K562 (cell line): ENCODE results near the gene SLC7A4. TPM values are rescaled to one million over a fixed set of nuclear protein-coding genes. Genes with fewer than 3 reads are reported as not detected.
A peak's percentile ranks its signal among the peaks of the same experiment; 100 is the strongest.

ENCODE experiments used
- ARID1B ChIP-seq: fragments of 450-650 bp; IDR thresholded peaks from 2 replicates; pipeline ENCODE4 v1.6.1; 2016; ENCODE audit warnings: antibody characterized with exemption, mild to moderate bottlenecking, inconsistent platforms
- CBX3 ChIP-seq, 2 experiments: IDR thresholded peaks; 1 replicate in 1 of 2; 2 replicates in 1 of 2; pipeline ENCODE4 v1.6.1; 2012; ENCODE audit warnings: inconsistent platforms in 2 of 2, low read length in 2 of 2, borderline replicate concordance in 1 of 2, control low read depth in 1 of 2
- CGGBP1 ChIP-seq: fragments of 250-450 bp; sonication (Bioruptor Pico); IDR thresholded peaks from 2 replicates; pipeline ENCODE4 v1.9.0; 2021; ENCODE audit warnings: mild to moderate bottlenecking
- GABPA ChIP-seq: fragments of 200-800 bp; sonication (Bioruptor generic); conservative IDR thresholded peaks from 2 replicates; pipeline ENCODE4 v1.6.1; 2016; ENCODE audit warnings: low read depth, missing genetic modification characterization, missing compliant biosample characterization
- HCFC1 ChIP-seq: IDR thresholded peaks from 2 replicates; pipeline ENCODE4 v1.6.1; 2012; ENCODE audit warnings: low read depth, low read length, improper control_type of control experiment
- HNRNPH1 ChIP-seq: fragments of 200-400 bp; formaldehyde crosslinking; optimal IDR thresholded peaks from 2 replicates; pipeline ENCODE3; 2017; ENCODE audit warnings: low read depth, mild to moderate bottlenecking, low read length, moderate library complexity
- HNRNPK ChIP-seq: fragments of 200-400 bp; formaldehyde crosslinking; IDR thresholded peaks from one replicate; pipeline ENCODE4 v1.6.1; 2018; ENCODE audit warnings: mild to moderate bottlenecking, low read depth, low read length; ENCODE audit not compliant: poor library complexity, severe bottlenecking
- HNRNPL ChIP-seq: fragments of 200-400 bp; formaldehyde crosslinking; IDR thresholded peaks from 2 replicates; pipeline ENCODE4 v1.6.1; 2017; ENCODE audit warnings: low read depth, mild to moderate bottlenecking, low read length
- ILK ChIP-seq: fragments of 450-650 bp; IDR thresholded peaks from 2 replicates; pipeline ENCODE4 v1.6.1; 2016; ENCODE audit warnings: missing genetic modification characterization, low read depth, mild to moderate bottlenecking, missing compliant biosample characterization, moderate library complexity, borderline replicate concordance
- KLF13 ChIP-seq: fragments of 450-650 bp; IDR thresholded peaks from 2 replicates; pipeline ENCODE4 v1.6.1; 2016; ENCODE audit warnings: missing genetic modification characterization, low read depth, mild to moderate bottlenecking, missing compliant biosample characterization, moderate library complexity, borderline replicate concordance
- L3MBTL2 ChIP-seq: fragments of 450-650 bp; IDR thresholded peaks from 2 replicates; pipeline ENCODE4 v1.6.1; 2016; ENCODE audit warnings: mild to moderate bottlenecking, moderate library complexity
- MAFG ChIP-seq: fragments of 450-650 bp; conservative IDR thresholded peaks from 2 replicates; pipeline ENCODE4 v1.6.1; 2016; ENCODE audit warnings: missing genetic modification characterization, missing compliant biosample characterization
- MED1 ChIP-seq: sonication (generic); formaldehyde crosslinking; IDR thresholded peaks from 2 replicates; pipeline ENCODE4 v1.8.1; 2023; ENCODE audit warnings: missing genetic modification reagents, borderline replicate concordance
- PHF20 ChIP-seq: fragments of 450-650 bp; IDR thresholded peaks from 2 replicates; pipeline ENCODE4 v1.6.1; 2018; ENCODE audit not compliant: partially characterized antibody
- PPARD ChIP-seq: fragments of 250-450 bp; sonication (Bioruptor Pico); IDR thresholded peaks from 2 replicates; pipeline ENCODE4 v1.8.0; 2022; ENCODE audit warnings: inconsistent platforms, mild to moderate bottlenecking, moderate library complexity
- THAP12 ChIP-seq: fragments of 250-450 bp; sonication (Bioruptor Pico); IDR thresholded peaks from 2 replicates; pipeline ENCODE4 v1.9.0; 2021; ENCODE audit warnings: mild to moderate bottlenecking, inconsistent platforms
- TRIM24 ChIP-seq, 2 experiments: fragments of 450-650 bp; IDR thresholded peaks; 2 replicates each; pipeline ENCODE4 v1.6.1; 2016
- ZFP36 ChIP-seq: fragments of 150-350 bp; IDR thresholded peaks from 2 replicates; pipeline ENCODE4 v1.6.1; 2018; ENCODE audit warnings: low read length, low read depth; ENCODE audit not compliant: partially characterized antibody
- ZNF263 ChIP-seq: sonication (generic); formaldehyde crosslinking; IDR thresholded peaks from 2 replicates; pipeline ENCODE4 v1.8.0; 2022; ENCODE audit warnings: mild to moderate bottlenecking, missing genetic modification reagents, borderline replicate concordance
- ZNF507 ChIP-seq: conservative IDR thresholded peaks from 2 replicates; pipeline ENCODE4 v1.6.1; 2017; ENCODE audit warnings: missing genetic modification characterization, missing compliant biosample characterization
- ZNF740 ChIP-seq, 3 experiments: fragments of 200-800 bp in 1 of 3; sonication (Bioruptor generic) in 1 of 3; sonication (generic) in 1 of 3; formaldehyde crosslinking in 1 of 3; IDR thresholded peaks; 2 replicates each; pipeline versions ENCODE4 v1.6.1 to v1.8.0; 2016 to 2022; ENCODE audit warnings: mild to moderate bottlenecking in 2 of 3, missing compliant biosample characterization in 2 of 3, missing genetic modification characterization in 2 of 3, missing genetic modification reagents in 1 of 3
- polyA plus RNA-seq, 8 experiments: library from polyadenylated mRNA; depleted of rRNA in 4 of 8; stranded (reverse) in 5 of 8; unstranded in 3 of 8; fragments of >200 nt; fragmentation: Nextera tagmentation in 2 of 8; fragmentation: Illumina TruSeq in 1 of 8; extraction: Ambion mirVana in 2 of 8; extraction: Trizol in 1 of 8; gene quantifications; 2 replicates each; pipeline versions ENCODE4 v1.2.1 to v1.2.3, GENCODE V29; 2011 to 2014; ENCODE audit warnings: inconsistent platforms in 1 of 8, missing spikeins in 1 of 8
- total RNA-seq, 7 experiments: library from RNA; depleted of rRNA in 6 of 7; stranded (reverse); fragments of >200 nt in 6 of 7; fragmentation: Illumina TruSeq in 2 of 7; extraction: Trizol in 2 of 7; gene quantifications; 2 replicates each; pipeline versions ENCODE4 v1.2.1 to v1.2.3, GENCODE V29; 2011 to 2021; ENCODE audit warnings: low replicate concordance in 1 of 7
- TF ChIP-seq, protein P1 (sequence below): fragments of 450-650 bp; IDR thresholded peaks from 2 replicates; pipeline ENCODE4 v1.7.0; 2016; ENCODE audit warnings: borderline replicate concordance

Gene SLC7A4
- total and polyA plus RNA-seq, 9 of the 15 experiments (the other 6 are each of a cell fraction or from before 2014, with no cell fraction given), result not detected

DNA sequence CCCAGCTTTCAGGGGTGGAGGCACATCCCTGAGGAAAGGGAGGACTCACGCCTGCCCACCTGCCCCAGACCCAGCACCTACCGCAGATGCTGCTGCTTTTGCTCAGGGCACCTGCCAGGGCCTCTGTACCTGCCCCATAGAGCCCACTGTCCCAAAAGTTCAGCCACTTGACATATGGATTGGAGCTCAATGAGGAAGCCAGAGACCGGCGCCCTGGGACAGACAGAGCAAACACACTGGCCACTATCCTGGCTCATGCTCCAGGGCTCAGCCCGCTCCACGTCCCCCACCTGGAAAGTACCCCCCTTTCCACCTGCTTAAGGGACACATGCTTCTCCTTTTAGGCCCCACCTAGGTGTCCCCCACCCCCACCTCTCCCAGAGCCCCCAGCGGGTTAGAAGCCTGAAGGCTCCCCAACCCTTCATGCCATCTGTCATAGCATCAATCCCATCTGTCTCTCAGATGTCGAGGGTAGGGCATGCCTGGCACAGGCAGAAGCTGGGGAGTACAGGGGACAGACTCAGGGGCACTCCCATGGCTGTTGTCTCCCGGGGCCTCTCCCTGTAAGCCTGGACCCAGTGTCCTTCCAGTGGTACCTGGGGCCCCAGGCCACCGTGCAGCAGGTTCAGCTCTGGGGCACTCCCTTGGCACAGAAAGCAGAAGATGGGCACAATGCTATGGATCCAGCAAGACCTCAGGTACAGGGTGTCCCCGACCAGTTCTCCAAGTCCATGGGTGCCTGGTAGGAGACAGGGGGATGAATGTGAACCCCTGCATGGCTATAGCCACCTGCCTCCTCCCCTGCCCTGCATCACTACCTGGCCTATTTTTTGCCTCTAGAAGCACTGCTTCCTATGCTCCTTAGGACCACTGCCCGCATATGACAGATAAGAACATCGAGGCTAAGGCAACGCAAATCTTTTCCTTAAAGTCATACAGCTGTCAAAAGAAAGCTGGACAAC, 19.6 kb downstream of the SLC7A4 start (continued):
- no peak for TF ChIP-seq ZNF740 (CRISPR knock-in tag; IDR thresholded peaks at IDR 0.05)
- TF ChIP-seq ZNF740 (tag; IDR thresholded peaks at IDR 0.05), result peak in 1 of 2 experiments; percentile 31; a peak in 1 of 4 replicates
- no peak for TF ChIP-seq KLF13
- TF ChIP-seq HNRNPH1, result no peak
- TF ChIP-seq GABPA (tag), result no peak
- TF ChIP-seq HNRNPL, result 0 out of 2 replicates have a peak, but pooled peaks have one; percentile 18
- TF ChIP-seq ILK (tag), result no peak
- TF ChIP-seq CBX3 (IDR thresholded peaks at IDR 0.05; ENCODE audit: borderline replicate concordance in 1 of 2, low read length in 2 of 2), result no peak
- TF ChIP-seq HCFC1, result 0 out of 2 replicates have a peak, but pooled peaks have one; percentile 36
- TF ChIP-seq ZNF263 (CRISPR knock-in tag), result no peak
- no peak for TF ChIP-seq L3MBTL2
- TF ChIP-seq ZFP36, result no peak
- TF ChIP-seq HNRNPK, result no peak
- TF ChIP-seq, protein P1, sequence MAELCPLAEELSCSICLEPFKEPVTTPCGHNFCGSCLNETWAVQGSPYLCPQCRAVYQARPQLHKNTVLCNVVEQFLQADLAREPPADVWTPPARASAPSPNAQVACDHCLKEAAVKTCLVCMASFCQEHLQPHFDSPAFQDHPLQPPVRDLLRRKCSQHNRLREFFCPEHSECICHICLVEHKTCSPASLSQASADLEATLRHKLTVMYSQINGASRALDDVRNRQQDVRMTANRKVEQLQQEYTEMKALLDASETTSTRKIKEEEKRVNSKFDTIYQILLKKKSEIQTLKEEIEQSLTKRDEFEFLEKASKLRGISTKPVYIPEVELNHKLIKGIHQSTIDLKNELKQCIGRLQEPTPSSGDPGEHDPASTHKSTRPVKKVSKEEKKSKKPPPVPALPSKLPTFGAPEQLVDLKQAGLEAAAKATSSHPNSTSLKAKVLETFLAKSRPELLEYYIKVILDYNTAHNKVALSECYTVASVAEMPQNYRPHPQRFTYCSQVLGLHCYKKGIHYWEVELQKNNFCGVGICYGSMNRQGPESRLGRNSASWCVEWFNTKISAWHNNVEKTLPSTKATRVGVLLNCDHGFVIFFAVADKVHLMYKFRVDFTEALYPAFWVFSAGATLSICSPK, result no peak
- no peak for TF ChIP-seq MAFG
- no peak for TF ChIP-seq MED1
- no peak for TF ChIP-seq PHF20
- no peak for TF ChIP-seq TRIM24 (IDR thresholded peaks at IDR 0.05)
- TF ChIP-seq THAP12 (CRISPR knock-in tag), result peak; percentile 83
- TF ChIP-seq CGGBP1 (CRISPR knock-in tag), result peak; percentile 34; the same call in 1 of the 2 replicates
- no peak for TF ChIP-seq ARID1B
- TF ChIP-seq PPARD (CRISPR knock-in tag), result no peak
- no peak for TF ChIP-seq ZNF507 (tag)
